Measurements from ENCODE around the gene SPEM2. TPM values are rescaled to one million over a fixed set of nuclear protein-coding genes. Genes with fewer than 3 reads are reported as not detected.

The SPEM2 gene
- total RNA-seq, 2 experiments from 2014 or later = not detected

- DNase-seq = no peak
- Mint-ChIP-seq H3K27me3 (no peaks in the 10 kb centered on the region), H3K9me3 (no peaks in the 10 kb centered on the region), H3K27ac (no peak overlapping the region), H3K4me3 (no peak overlapping the region), H3K36me3 (ENCODE audit: low read depth) (no peaks in the 10 kb centered on the region), H3K4me1 (no peaks in the 10 kb centered on the region)
- CTCF ChIA-PET = interaction anchor here (1.8 kb wide), 1 partner anchor 60 kb away, joined by 4 read pairs; no protein-coding TSS in a partner anchor
- POLR2A ChIA-PET = no interaction called here
Measured at GRCh38 chr17:7415784-7416183, 9.6 kb upstream of the SPEM2 start.

- H3K4me3 Mint-ChIP-seq = no peak overlapping the region
- no peaks in the 10 kb centered on the region for H3K4me1 Mint-ChIP-seq
- H3K27me3 Mint-ChIP-seq = no peaks in the 10 kb centered on the region
- H3K27ac Mint-ChIP-seq = no peak overlapping the region
- POLR2A ChIA-PET = no interaction called here
- no peaks in the 10 kb centered on the region for H3K9me3 Mint-ChIP-seq
- CTCF ChIA-PET = interaction anchor here (1.4 kb wide), 1 partner anchor 61 kb away, joined by 3 read pairs; no protein-coding TSS in a partner anchor
- DNase-seq = no peak
- H3K36me3 Mint-ChIP-seq (ENCODE audit: low read depth) = no peaks in the 10 kb centered on the region
Measured at GRCh38 chr17:7416323-7416722, 9.1 kb upstream of the SPEM2 start.

GRCh38 chr17:7417056-7417655 is 8.3 kb upstream of the SPEM2 start:
- Mint-ChIP-seq H3K36me3 (ENCODE audit: low read depth) (no peaks in the 10 kb centered on the region), H3K4me3 (no peak overlapping the region), H3K27ac (no peak overlapping the region), H3K27me3 (no peaks in the 10 kb centered on the region), H3K9me3 (no peaks in the 10 kb centered on the region), H3K4me1 (no peaks in the 10 kb centered on the region)
- POLR2A ChIA-PET = no interaction called here
- DNase-seq = no peak
- CTCF ChIA-PET = interaction anchor here (1.4 kb wide), 1 partner anchor 62 kb away, joined by 3 read pairs; no protein-coding TSS in a partner anchor

- DNase-seq = no peak
- Mint-ChIP-seq H3K4me3 (no peak overlapping the region), H3K36me3 (ENCODE audit: low read depth) (no peaks in the 10 kb centered on the region), H3K27ac (no peak overlapping the region), H3K27me3 (no peaks in the 10 kb centered on the region), H3K9me3 (no peaks in the 10 kb centered on the region), H3K4me1 (no peaks in the 10 kb centered on the region)
- POLR2A ChIA-PET = interaction anchor here (0.9 kb wide), 1 partner anchor 18 kb away, joined by 3 read pairs; no protein-coding TSS in a partner anchor
- CTCF ChIA-PET = no interaction called here
Measured at GRCh38 chr17:7418472-7419152, 6.8 kb upstream of the SPEM2 start.

GRCh38 chr17:7419819-7420610 is 5.4 kb upstream of the SPEM2 start, which contains the start of gene SPEM1:
Gene SPEM1 (plus strand): TSS chr17:7420324. CDS start chr17:7420385, 61 bp downstream.
- H3K4me3 Mint-ChIP-seq = no peak within 1 kb of the TSS
- no peaks in the 10 kb centered on the region for H3K9me3 Mint-ChIP-seq
- no peak within 1 kb of the TSS for H3K27ac Mint-ChIP-seq
- ChIA-PET POLR2A (interaction anchor here (0.9 to 1.3 kb wide), 3 partner anchors 16 to 63 kb away, joined by 3 to 9 read pairs (median 3); partner anchors contain the start of gene TMEM256), CTCF (interaction anchor here (0.6 to 1.9 kb wide), 4 partner anchors 16 to 214 kb away, joined by 3 to 6 read pairs (median 4); partner anchors contain the start of gene TMEM256)
- H3K4me1 Mint-ChIP-seq = no peaks in the 10 kb centered on the region
- no peak for DNase-seq
- peaks cover 1% of the 10 kb centered on the region for H3K27me3 Mint-ChIP-seq
- H3K36me3 Mint-ChIP-seq (ENCODE audit: low read depth) = no peaks in the 10 kb centered on the region

- no peak overlapping the region for H3K4me3 Mint-ChIP-seq
- peaks cover 1% of the 10 kb centered on the region for H3K27me3 Mint-ChIP-seq
- no peaks in the 10 kb centered on the region for H3K9me3 Mint-ChIP-seq
- DNase-seq = no peak
- no peaks in the 10 kb centered on the region for H3K4me1 Mint-ChIP-seq
- no peaks in the 10 kb centered on the region for H3K36me3 Mint-ChIP-seq (ENCODE audit: low read depth)
- ChIA-PET POLR2A (interaction anchor here (1.1 to 1.3 kb wide), 2 partner anchors 18 to 62 kb away, joined by 3 to 9 read pairs; partner anchors contain the start of gene TMEM256), CTCF (interaction anchor here (1.2 to 1.9 kb wide), 2 partner anchors 16 to 65 kb away, joined by 4 to 5 read pairs; no protein-coding TSS in a partner anchor)
- H3K27ac Mint-ChIP-seq = no peak overlapping the region
Measured at GRCh38 chr17:7421186-7421585, 4.2 kb upstream of the SPEM2 start.

GRCh38 chr17:7423679-7424078 is 1.7 kb upstream of the SPEM2 start:
- no peaks in the 10 kb centered on the region for H3K4me1 Mint-ChIP-seq
- POLR2A ChIA-PET = interaction anchor here (1.4 kb wide), 1 partner anchor 31 kb away, joined by 3 read pairs; no protein-coding TSS in a partner anchor
- H3K4me3 Mint-ChIP-seq = no peak overlapping the region

GRCh38 chr17:7425756-7426155 is 340 bp downstream of the SPEM2 start:
- POLR2A ChIA-PET = interaction anchor here (0.9 kb wide), 1 partner anchor 16 kb away, joined by 4 read pairs; no protein-coding TSS in a partner anchor
- H3K27ac Mint-ChIP-seq = no peak overlapping the region
- no peaks in the 10 kb centered on the region for H3K9me3 Mint-ChIP-seq
- H3K36me3 Mint-ChIP-seq (ENCODE audit: low read depth) = no peaks in the 10 kb centered on the region
- DNase-seq = no peak
- CTCF ChIA-PET = no interaction called here
- H3K4me3 Mint-ChIP-seq = no peak overlapping the region
- H3K27me3 Mint-ChIP-seq = peaks cover 1% of the 10 kb centered on the region
- no peaks in the 10 kb centered on the region for H3K4me1 Mint-ChIP-seq

More at GRCh38 chr17:7423679-7424078, 1.7 kb upstream of the SPEM2 start:
- Mint-ChIP-seq H3K27ac (no peak overlapping the region), H3K9me3 (no peaks in the 10 kb centered on the region), H3K36me3 (ENCODE audit: low read depth) (no peaks in the 10 kb centered on the region), H3K27me3 (peaks cover 1% of the 10 kb centered on the region)
- CTCF ChIA-PET = interaction anchor here (1.4 to 1.8 kb wide), 2 partner anchors 8 to 13 kb away, joined by 4 to 5 read pairs; no protein-coding TSS in a partner anchor
- no peak for DNase-seq

- CTCF ChIA-PET = no interaction called here
- Mint-ChIP-seq H3K27me3 (peaks cover 1% of the 10 kb centered on the region), H3K4me3 (no peak overlapping the region), H3K4me1 (no peaks in the 10 kb centered on the region), H3K9me3 (no peaks in the 10 kb centered on the region), H3K36me3 (ENCODE audit: low read depth) (no peaks in the 10 kb centered on the region), H3K27ac (no peak overlapping the region)
- DNase-seq = no peak
- POLR2A ChIA-PET = interaction anchor here (0.9 kb wide), 1 partner anchor 10 kb away, joined by 3 read pairs; no protein-coding TSS in a partner anchor
Measured at GRCh38 chr17:7426203-7426863, 917 bp downstream of the SPEM2 start.

GRCh38 chr17:7426896-7427489 is 1.6 kb downstream of the SPEM2 start:
- H3K36me3 Mint-ChIP-seq (ENCODE audit: low read depth) = no peaks in the 10 kb centered on the region

GRCh38 chr17:7427549-7427948 is 2.1 kb downstream of the SPEM2 start:
- Mint-ChIP-seq H3K9me3 (no peaks in the 10 kb centered on the region), H3K4me3 (no peak overlapping the region), H3K36me3 (ENCODE audit: low read depth) (no peaks in the 10 kb centered on the region), H3K27me3 (peaks cover 2% of the 10 kb centered on the region), H3K4me1 (no peaks in the 10 kb centered on the region), H3K27ac (no peak overlapping the region)
- ChIA-PET CTCF (no interaction called here), POLR2A (interaction anchor here (0.9 kb wide), 1 partner anchor 8 kb away, joined by 3 read pairs; no protein-coding TSS in a partner anchor)
- DNase-seq = no peak

More at GRCh38 chr17:7426896-7427489, 1.6 kb downstream of the SPEM2 start:
- peaks cover 1% of the 10 kb centered on the region for H3K27me3 Mint-ChIP-seq
- POLR2A ChIA-PET = interaction anchor here (0.9 kb wide), 1 partner anchor 9 kb away, joined by 3 read pairs; no protein-coding TSS in a partner anchor
- H3K4me3 Mint-ChIP-seq = no peak overlapping the region
- CTCF ChIA-PET = no interaction called here
- no peaks in the 10 kb centered on the region for H3K4me1 Mint-ChIP-seq
- no peak overlapping the region for H3K27ac Mint-ChIP-seq
- no peak for DNase-seq
- no peaks in the 10 kb centered on the region for H3K9me3 Mint-ChIP-seq

- H3K27ac Mint-ChIP-seq = no peak within 1 kb of the TSS
- H3K9me3 Mint-ChIP-seq = no peaks in the 10 kb centered on the region
- no peaks in the 10 kb centered on the region for H3K4me1 Mint-ChIP-seq
- no peak for DNase-seq
- peaks cover 3% of the 10 kb centered on the region for H3K27me3 Mint-ChIP-seq
- ChIA-PET CTCF (no interaction called here), POLR2A (no interaction called here)
- no peaks in the 10 kb centered on the region for H3K36me3 Mint-ChIP-seq (ENCODE audit: low read depth)
- H3K4me3 Mint-ChIP-seq = no peak within 1 kb of the TSS
Measured at GRCh38 chr17:7428557-7428956, 3.1 kb downstream of the SPEM2 start, which contains the start of gene SPEM3. Gene SPEM3 (plus strand): TSS chr17:7428857. CDS start chr17:7428903, 46 bp downstream.
